ENCODE data around the gene MEGF11.

DNA sequence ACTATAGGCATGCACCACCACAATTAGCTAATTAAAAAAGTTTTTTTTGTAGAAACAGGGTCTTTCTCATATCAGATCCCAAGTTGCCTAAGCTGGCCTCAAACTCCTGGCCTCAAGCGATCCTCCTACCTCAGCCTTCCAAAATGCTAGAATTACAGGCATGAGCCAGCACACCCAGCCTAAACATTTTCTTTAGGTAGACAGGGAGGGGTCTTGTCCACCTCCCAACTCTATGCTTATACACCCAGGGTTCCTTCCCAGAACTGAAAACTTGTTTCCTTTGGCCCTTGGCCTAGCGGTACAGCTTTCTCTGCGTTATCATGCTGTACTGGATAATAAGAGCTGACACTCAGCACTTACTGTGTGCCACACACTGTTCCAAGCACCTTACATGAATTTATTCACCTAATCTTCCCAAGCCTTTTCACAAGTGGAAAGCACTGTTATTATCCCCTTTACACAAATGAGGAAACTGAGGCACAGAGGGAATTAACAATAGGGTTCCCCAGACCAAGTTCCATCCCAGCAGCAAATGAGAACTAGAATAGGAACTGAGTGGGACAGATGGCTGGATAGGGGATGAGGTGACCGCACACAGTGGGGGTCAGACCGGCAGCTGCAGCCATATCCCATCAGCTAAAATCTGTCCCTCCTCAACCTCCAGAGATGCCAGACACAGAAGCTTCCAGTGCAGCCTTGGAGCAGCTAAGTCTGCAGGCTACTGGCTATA, 150.8 kb downstream of the MEGF11 start:
- TF ChIP-seq, protein P1, sequence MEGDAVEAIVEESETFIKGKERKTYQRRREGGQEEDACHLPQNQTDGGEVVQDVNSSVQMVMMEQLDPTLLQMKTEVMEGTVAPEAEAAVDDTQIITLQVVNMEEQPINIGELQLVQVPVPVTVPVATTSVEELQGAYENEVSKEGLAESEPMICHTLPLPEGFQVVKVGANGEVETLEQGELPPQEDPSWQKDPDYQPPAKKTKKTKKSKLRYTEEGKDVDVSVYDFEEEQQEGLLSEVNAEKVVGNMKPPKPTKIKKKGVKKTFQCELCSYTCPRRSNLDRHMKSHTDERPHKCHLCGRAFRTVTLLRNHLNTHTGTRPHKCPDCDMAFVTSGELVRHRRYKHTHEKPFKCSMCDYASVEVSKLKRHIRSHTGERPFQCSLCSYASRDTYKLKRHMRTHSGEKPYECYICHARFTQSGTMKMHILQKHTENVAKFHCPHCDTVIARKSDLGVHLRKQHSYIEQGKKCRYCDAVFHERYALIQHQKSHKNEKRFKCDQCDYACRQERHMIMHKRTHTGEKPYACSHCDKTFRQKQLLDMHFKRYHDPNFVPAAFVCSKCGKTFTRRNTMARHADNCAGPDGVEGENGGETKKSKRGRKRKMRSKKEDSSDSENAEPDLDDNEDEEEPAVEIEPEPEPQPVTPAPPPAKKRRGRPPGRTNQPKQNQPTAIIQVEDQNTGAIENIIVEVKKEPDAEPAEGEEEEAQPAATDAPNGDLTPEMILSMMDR (IDR thresholded peaks at IDR 0.05): no peak
- no peak for TF ChIP-seq POLR2A (IDR thresholded peaks at IDR 0.05)

Measured in uterus (tissue), 2 donors.